Measurements from ENCODE around the gene TPPP.

TPPP gene

GRCh38 chr5:665541-665955 is 27.6 kb downstream of the TPPP start:
- no peak for DNase-seq (ENCODE audit: low spot score)

- no peak for DNase-seq (ENCODE audit: low spot score)
These were observed 28.2 kb downstream of the TPPP start for GRCh38 chr5:664994-665360.

GRCh38 chr5:664343-664993 is 28.7 kb downstream of the TPPP start:
- no peak for DNase-seq (ENCODE audit: low spot score)

- DNase-seq (ENCODE audit: low spot score), result no peak
These were observed 29.5 kb downstream of the TPPP start for GRCh38 chr5:663436-664342.

- DNase-seq (ENCODE audit: low spot score), result no peak
These were observed 30.3 kb downstream of the TPPP start for GRCh38 chr5:662751-663435.

GRCh38 chr5:661891-662750 is 31.0 kb downstream of the TPPP start:
- DNase-seq (ENCODE audit: low spot score), result no peak

- no peak for DNase-seq (ENCODE audit: low spot score)
These were observed 32.6 kb downstream of the TPPP start for GRCh38 chr5:660491-661030.

- no peak for DNase-seq (ENCODE audit: low spot score)
These were observed 33.5 kb downstream of the TPPP start for GRCh38 chr5:659496-660263.

- no peak for DNase-seq (ENCODE audit: low spot score)
These were observed 35.0 kb downstream of the TPPP start for GRCh38 chr5:658103-658502.

- DNase-seq (ENCODE audit: low spot score), result no peak
These were observed 35.6 kb downstream of the TPPP start for GRCh38 chr5:657570-657969.

GRCh38 chr5:655406-655805 is 37.7 kb downstream of the TPPP start:
- DNase-seq (ENCODE audit: low spot score), result no peak

GRCh38 chr5:654071-654778 is 38.9 kb downstream of the TPPP start:
- no peak for DNase-seq (ENCODE audit: low spot score)

GRCh38 chr5:652773-653350 is 40.3 kb downstream of the TPPP start:
- DNase-seq (ENCODE audit: low spot score), result no peak

- no peak for DNase-seq (ENCODE audit: low spot score)
These were observed 41.1 kb downstream of the TPPP start for GRCh38 chr5:652023-652515.

GRCh38 chr5:651296-652022 is 41.7 kb downstream of the TPPP start:
- DNase-seq (ENCODE audit: low spot score), result no peak

- DNase-seq (ENCODE audit: low spot score), result no peak
These were observed 45.4 kb downstream of the TPPP start for GRCh38 chr5:647727-648126.

- DNase-seq (ENCODE audit: low spot score), result no peak
These were observed 45.8 kb downstream of the TPPP start for GRCh38 chr5:647311-647710.

GRCh38 chr5:646396-647201 is 46.6 kb downstream of the TPPP start:
- no peak for DNase-seq (ENCODE audit: low spot score)
